GM12892 (cell line): Measurements from ENCODE around the gene COPS7A.

Experiments
- POLR2A ChIP-seq: IDR thresholded peaks from 2 replicates; pipeline ENCODE4 v1.6.1; 2011; ENCODE audit warnings: low read depth, low read length, control low read depth
- POLR2AphosphoS5 ChIP-seq: IDR thresholded peaks from 2 replicates; pipeline ENCODE4 v1.6.1; 2011; ENCODE audit warnings: low read depth, low read length, control low read depth

DNA sequence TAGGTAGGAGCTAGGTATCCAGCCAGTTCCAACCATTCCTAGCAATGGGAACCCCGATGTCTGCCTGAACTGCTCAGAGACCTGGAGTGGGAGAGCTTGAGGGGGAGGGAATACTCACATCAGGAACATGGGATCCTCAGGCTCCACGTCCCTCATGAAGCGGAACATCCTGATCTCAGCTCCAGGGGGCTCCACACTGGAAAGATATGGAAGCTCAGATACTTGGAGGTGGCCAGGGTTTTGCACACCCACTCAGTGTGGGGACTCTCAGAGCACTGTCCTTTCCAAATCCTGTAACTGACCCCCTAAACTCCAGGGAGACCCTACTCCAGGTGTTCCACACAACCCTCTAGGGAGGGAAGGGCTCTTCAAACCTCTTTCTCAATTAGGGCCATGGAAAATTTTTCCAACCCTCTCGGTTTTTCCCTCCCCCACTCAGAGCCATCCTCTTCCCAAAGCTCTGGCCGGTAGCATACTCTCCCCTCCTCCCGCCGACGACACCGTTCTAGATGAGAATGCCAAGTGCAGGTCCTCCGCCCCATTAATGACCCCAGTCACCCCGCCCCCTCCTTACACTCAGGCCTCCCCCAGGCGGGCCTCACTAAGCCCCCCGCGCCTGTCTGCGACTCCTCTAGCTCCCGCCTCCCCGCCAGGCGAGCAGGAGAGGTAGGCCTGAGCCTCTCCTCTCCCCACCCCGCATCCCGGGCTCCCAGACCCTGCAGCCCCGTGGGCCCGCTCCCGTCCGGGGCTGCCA lies 28.5 kb downstream of the COPS7A start:
- TF ChIP-seq POLR2AphosphoS5 (no peak), POLR2A (no peak)
